ENCODE data around the gene UGT1A9.
"Not testable (repeated sequence)": the region's sequence is repeated elsewhere in the genome, so short reads cannot be mapped to it uniquely, and the experiment has no call there.

UGT1A9 gene

GRCh38 chr2:233681521-233682099 lies 9.9 kb downstream of the UGT1A9 start, which contains the start of gene UGT1A7:
Gene UGT1A7 (plus strand): TSS chr2:233681901. CDS start chr2:233681938, 37 bp downstream.
- DNase-seq: no peak

DNA sequence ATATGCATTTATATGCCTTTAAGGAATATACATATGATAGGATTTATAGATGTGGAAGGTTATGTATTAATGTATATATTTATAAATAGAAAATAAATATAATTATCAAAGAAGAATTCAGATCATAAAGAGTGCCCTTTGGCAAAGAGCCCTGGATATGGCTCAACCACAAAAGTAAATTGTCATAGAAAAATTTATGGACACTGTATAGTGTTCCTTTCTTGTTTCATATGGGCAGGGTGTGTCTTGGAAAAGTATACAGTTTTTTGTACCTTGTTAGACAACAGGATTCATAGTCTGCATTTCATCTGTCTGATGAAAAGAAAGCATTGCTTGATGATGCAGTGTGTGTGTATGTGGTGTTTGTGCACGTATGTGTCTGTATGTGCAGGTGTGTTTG lies 12.9 kb downstream of the UGT1A9 start:
- DNase-seq: no peak

- no peak for DNase-seq
These were observed 15.2 kb downstream of the UGT1A9 start for GRCh38 chr2:233686928-233687327.

- no peak for DNase-seq
These were observed 16.6 kb downstream of the UGT1A9 start for GRCh38 chr2:233688341-233688740.

- DNase-seq: no peak
These were observed 17.3 kb downstream of the UGT1A9 start for GRCh38 chr2:233689031-233689430.

- no peak for DNase-seq
These were observed 17.8 kb downstream of the UGT1A9 start for GRCh38 chr2:233689501-233689900.

GRCh38 chr2:233690444-233690843 lies 18.7 kb downstream of the UGT1A9 start:
- no peak for DNase-seq

DNA sequence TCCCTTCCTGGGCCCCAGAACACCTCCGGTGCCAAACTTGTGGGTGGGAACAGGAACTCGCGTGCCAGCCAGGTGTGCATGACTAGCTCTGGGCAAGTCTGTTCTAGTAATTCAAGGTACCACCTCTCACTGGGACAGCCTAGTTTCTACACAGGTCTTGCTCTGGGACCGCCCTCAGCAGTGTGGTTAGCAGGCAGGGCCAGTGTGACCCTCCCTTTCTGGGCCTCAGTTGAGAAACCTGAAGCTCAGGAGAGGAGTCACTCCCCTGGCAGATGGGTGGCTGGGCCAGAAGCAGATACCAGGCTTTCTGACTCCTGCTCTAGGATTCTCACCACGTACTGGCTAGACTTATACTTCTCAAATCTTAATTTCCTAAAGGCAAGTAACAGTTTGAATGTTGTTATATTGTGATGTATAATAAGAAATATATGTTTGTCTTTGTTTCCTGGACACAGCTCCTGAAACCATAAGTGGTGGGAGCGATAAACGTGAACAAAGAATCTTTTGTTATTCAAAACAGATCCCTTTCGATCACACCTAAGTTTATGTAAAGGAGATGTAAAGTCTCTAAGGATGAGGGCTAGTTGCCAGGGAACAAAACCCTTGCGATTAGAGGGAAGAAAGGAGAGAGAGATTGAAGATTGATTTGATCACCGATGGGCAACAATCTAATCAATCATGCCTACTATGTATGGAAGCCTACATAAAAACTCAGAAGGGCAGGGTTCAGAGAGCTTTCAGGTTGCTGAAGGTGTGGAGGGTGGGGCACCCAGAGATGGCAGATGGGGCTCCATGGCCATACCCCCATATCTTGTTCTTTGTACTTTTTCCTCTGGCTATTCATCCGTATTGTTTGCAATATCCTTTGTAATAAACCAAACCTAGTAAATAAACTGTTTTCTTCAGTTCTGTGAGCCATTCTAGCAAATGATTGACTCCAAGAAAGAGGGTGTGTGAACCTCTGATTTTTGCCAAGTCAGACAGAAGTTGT lies 20.0 kb downstream of the UGT1A9 start:
- DNase-seq: no peak

DNA sequence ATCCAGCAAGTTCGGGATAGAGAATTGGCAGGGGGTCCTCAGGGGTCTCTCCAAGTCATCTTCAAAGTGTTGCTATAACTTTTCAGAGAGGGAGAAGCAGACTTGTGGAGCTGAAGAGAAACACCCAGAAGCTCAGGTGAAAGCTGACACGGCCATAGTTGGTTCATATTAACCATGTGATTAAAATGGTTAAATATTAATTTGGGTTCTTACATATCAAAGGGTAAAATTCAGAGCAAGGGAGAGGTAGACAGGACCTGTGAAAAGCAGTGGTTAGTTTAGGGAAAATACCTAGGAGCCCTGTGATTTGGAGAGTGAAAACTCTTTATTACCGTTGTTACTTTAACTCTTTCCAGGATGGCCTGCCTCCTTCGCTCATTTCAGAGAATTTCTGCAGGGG lies 20.9 kb downstream of the UGT1A9 start, which contains the start of gene UGT1A6:
TSS of gene UGT1A6 (plus strand) at position 243 of the 400 bp plus-strand sequence. CDS start at position 358, 115 bp downstream.
- DNase-seq: no peak

DNA sequence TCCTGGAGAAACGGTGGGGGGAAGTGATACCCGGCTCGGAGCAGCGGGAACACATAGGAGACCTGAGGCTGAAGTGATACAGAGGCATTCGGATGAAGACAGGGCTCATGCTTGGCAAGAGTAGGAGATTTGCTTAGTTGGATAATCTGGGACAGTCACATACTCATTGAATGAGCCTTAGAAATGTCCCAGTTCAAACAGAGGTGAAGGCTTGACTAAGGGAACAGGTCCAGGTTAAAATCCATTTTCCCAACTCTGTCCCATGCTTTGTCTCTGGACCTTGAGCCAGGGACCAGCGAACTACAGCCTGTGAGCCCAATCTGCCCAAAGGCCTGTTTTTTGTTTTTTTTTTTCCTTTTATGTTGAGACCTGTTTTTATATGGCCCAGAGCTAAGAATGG lies 22.3 kb downstream of the UGT1A9 start:
- DNase-seq: no peak

GRCh38 chr2:233698740-233699139 lies 27.0 kb downstream of the UGT1A9 start:
- no peak for DNase-seq

GRCh38 chr2:233699424-233700027 lies 27.8 kb downstream of the UGT1A9 start:
- no peak for DNase-seq

DNA sequence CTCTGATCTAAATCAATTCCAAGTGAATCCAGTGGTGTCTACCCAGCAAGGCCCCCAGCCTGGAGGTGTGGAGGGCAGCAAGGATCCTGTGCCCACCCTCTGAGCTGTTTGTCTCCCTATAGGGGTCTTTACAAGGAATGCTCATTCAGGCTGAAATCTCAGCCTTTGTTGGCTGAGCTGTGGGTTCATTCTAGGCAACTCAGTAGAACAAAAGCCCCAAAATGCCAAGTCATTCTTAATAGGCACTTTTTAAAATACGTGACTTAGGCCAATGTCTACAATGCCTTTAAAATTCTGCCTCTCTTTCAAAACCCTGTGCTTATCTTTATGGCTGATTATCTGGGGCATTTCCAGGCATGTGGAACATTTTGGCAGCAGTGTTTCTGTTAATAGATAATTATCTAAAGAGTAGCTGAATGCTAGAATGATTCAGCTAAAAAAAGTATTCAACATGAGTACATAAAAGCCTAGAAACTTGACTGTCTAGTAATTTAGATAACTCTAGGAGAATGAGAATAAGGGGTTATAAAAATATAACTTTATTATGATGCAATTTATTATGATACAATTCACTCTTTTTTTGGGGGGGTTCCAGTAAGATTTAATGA lies 28.4 kb downstream of the UGT1A9 start:
- DNase-seq: no peak

- DNase-seq: not testable (repeated sequence)
These were observed 29.1 kb downstream of the UGT1A9 start for GRCh38 chr2:233700842-233701241.

DNA sequence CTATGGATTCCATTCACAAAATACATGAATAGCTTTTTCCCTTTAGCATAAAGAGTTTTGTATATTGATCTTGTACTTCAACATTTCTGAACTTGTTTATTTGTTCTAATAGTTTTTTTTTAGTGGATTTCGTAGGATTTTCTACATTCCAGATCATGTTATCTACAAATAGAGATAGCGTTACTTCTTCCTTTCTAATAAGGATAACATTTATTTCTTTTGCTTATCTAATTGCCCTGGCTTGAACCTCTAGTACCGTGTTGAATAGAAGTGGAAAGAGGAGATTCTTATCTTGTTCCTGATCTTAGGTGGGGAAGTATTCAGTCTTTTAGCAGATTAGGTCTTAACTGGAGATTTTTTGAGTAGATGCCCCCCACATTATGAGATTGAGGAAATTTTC lies 30.5 kb downstream of the UGT1A9 start:
- no peak for DNase-seq

DNA sequence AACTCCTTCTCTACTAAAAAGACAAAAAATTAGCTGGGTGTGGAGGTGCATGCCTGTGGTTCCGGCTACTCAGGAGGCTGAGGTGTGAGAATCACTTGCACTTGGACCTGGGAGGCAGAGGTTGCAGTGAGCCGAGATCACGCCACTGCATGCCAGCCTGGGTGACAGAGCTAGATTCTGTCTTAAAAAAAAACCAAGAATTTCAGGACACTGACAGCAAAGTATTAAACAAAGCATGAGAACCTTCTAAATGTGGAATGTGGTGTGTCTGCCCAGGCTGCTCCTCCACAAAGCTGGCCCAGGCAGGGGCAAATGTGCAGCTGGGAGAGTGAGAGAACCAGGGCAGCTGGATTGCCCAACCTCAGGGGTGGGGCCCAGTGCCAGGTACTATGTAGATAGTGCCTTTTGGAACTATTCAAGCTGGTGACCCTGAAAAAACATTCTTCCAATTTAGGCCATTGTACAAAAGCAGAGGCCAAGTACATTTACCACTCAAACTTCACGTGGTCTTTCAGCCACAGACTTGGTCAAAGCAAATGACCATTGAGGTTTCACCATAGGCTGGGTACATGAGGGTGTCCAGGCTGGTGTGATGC lies 34.3 kb downstream of the UGT1A9 start:
- no peak for DNase-seq

DNA sequence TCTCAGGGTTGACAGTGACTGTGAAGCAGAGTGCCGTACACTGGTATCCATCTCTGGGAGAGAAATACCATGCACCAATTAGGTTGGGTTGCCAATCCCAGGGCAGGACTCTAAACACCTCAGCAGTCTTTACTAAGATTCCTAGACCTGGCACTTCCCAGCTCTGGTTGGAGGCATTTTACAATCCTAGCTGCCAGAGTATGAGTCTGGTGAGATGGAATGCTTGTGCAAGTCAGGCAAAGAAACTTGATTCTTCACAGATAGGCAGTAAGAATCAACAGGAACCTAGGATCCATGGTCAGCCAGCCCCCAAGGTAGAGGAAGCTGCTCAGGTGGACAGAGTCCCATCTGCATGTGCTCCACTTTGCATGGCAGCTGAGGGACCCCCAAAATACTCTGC lies 35.0 kb downstream of the UGT1A9 start:
- DNase-seq: no peak

GRCh38 chr2:233707940-233708644 lies 36.4 kb downstream of the UGT1A9 start:
- DNase-seq: no peak

DNA sequence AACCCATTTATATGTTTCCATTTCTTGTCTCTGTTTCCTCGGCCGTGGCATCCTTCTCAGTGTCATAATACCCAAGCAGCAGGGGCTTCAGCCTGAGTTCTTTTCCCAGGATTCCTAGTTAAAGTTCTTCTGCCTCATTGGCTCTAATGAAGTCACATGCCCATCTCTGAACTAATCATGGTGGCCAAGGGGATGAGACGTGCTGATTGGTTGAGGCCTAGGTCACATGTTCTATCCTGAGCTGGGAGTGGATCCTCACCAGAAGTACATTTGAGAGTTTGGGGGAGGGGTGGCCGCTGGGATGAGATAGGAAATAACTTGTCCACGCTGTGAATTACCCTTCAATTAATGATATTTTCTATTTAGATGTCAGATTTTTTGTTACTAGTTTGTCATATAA lies 37.2 kb downstream of the UGT1A9 start:
- no peak for DNase-seq

DNA sequence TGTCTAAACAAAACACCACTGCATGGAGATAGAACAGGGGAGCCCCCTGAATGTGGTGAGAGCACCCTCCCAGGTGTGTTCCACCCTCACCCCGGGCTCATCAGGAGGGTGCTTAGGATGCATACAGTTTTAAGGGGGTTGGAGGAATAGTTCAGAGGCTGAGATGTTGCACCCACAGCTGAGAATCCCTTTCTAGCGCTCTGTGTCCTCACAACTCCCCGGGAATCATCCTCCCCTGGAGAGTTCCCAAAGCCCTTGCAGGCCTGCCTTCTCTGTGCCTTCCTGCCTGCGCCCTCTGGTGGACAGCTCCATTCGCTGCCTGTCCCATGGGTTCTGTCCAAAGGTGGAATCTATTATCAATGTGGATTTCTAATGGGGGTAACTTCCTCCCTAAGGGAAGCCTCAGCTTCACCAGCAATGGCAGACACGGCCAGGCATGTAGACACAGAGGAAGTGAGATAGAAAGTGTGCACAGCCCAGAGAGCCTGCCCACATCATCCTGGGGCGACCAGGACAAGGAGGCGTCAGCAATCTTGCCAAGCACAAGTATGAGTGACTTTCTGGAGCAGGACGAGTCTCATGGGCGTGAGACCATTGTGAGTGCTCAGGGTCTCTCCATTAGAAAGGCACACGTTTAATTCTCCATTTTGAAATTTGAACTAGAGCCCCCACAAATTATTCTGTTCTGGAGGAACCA lies 39.8 kb downstream of the UGT1A9 start:
- DNase-seq: peak; percentile 47 to 58

DNA sequence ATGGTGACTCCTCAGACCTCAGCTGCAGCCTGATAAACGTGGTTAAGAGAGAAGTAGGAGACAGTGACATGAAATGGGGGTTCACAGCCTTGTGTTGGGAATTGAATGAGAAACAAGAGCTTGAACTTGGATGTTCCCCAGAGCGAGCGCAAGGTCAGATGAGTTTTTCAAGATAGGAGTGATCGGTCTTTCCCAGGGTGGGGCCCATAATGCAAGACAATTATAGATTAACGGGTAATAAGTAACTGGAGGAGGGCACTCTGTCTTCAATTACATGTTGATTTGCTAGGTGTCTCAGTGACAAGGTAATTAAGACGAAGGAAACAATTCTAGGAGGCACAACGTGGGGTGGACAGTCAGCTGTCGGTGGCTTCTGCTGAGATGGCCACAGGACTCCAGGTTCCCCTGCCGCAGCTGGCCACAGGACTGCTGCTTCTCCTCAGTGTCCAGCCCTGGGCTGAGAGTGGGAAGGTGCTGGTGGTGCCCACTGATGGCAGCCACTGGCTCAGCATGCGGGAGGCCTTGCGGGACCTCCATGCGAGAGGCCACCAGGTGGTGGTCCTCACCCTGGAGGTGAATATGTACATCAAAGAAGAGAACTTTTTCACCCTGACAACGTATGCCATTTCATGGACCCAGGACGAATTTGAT lies 41.0 kb downstream of the UGT1A9 start, which contains the start of gene UGT1A5:
TSS of gene UGT1A5 (plus strand) at position 297 of the 651 bp plus-strand sequence. CDS start at position 382, 85 bp downstream.
- no peak for DNase-seq

All from inflammatory macrophage (primary cell).